SH-SY5Y (cell line): ENCODE data around the gene VWDE.

Experiments used
- GATA2 ChIP-seq: IDR thresholded peaks from 2 replicates; pipeline ENCODE4 v1.6.1; 2011; ENCODE audit warnings: mild to moderate bottlenecking, low read depth, low read length
- GATA3 ChIP-seq: IDR thresholded peaks from 2 replicates; pipeline ENCODE4 v1.6.1; 2011; ENCODE audit warnings: low read depth, mild to moderate bottlenecking, low read length, moderate library complexity

VWDE gene

DNA sequence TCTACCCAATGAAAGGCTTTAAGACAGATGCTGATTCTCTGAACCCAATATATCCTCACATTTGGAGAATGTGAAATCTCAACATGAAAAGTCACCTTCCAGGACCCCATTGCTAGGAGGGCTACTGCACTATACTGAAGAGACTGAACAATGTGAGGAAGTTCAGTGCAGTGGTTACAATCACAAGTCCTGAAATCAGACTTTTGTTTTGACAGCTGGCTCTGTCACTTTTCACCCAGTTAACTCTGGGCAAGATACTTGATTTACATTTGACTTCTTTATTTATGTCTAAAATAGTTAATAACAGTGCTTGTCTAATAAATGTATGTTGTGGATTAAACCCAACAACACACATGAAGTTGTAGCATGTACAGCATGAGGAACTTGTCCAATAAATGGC lies 14.8 kb upstream of the VWDE start:
- TF ChIP-seq GATA3, result no peak
- TF ChIP-seq GATA2, result no peak

DNA sequence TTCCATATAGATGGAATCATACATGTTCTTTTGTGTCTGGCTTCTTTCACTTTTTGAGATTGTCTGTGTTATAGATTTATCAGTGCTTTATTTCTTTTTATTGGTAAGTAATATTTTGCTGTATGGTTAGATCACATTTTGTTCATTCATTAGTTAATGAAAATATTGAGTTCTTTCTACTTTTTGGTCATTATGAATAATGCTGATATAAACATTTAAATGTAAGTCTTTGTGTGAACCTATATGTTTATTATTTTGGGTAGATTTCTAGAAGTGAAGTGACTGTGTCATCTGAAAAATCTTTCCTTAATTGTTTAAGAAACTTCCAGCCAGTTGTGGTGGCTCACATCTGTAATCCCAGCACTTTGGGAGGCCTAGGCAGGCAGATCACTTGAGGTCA lies 11.4 kb upstream of the VWDE start:
- TF ChIP-seq GATA3 (no peak), GATA2 (no peak)

DNA sequence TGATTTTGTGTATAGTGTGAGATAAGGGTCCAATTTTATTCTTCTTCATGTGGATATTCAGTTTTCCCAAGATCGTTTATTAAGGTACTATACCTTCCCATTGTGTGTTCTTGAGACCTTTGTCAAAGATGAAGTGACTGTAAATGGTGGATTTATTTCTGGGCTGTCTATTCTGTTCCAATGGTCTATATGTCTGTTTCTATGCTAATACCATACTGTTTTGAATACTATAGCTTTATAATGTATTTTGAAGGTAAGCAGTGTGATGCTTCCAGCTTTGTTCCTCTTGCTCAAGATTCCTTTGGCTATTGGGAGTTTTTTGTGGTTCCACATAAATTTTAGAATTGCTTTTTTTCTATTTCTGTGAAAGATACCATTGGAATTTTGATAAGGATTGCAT lies 8.7 kb upstream of the VWDE start:
- no peak for TF ChIP-seq GATA2
- no peak for TF ChIP-seq GATA3

- TF ChIP-seq GATA2, result no peak
- no peak for TF ChIP-seq GATA3
Observed at GRCh38 chr7:12410523-12410922, 6.9 kb upstream of the VWDE start.

DNA sequence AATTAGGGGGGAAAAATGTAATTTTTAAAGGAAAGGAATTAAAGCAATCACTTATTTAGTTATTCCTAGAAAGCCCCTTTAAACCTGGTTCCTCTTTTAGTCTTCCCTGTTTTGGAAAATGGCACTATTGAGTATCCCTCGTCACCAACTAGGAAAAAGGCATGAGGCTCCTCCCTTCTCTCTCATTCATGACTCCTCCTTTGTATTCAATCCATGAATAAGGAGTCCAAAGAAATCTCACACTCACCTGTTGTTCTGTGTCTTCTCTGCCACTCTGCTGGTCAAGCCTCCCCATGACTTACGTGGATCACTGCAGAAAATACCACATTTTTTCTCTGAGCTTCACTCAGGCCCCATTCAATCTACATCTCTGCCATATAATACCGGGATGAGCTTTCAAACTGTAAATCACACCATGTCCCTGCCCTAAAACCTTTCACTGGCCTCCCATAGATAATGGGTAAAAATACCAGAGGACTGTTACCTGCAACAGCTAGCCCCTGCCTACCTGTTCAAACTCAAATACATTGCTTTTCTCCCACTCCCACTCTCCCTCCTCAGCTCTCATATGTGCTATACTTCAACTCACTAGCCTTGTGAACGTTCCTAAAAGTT lies 5.5 kb upstream of the VWDE start:
- TF ChIP-seq GATA3, result no peak
- no peak for TF ChIP-seq GATA2

GRCh38 chr7:12402365-12402725 lies 1.3 kb downstream of the VWDE start:
- TF ChIP-seq GATA3 (no peak), GATA2 (no peak)

DNA sequence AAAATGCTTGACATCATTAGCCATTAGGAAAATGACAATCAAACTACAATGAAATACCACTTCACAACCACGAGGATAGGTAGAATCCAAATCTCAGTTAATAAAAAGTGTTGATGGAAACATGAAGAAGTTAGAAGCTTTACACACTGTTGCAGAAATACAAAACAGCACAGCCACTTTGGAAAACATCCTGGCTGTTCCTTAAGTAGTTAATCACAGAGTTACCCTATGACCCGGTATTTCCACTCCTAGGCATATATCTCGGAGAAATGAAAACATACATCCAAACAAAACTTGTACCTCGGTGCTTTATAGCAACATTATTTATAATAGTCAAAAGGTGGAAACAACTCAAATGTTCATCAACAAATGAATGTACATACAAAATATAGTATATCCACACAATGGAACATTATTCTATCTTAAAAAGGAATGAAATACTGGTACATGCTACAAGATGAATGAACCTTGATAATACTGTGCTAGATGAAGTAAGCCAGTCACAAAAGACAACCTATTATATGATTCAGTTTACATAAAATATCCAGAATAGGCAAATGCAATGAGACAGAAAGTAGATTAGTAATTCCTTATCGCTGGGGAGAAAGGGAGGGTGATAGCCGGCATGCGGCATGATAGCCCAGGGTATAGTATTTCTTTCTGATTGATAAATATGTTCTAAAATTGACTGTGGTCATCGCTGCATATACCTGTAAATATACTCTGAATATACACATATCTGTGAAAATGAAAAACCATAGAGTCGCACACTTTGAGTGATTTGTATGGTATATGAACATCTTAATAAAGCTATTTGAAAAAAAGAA lies 1.9 kb downstream of the VWDE start:
- TF ChIP-seq GATA3 (no peak), GATA2 (no peak)

- TF ChIP-seq GATA2 (no peak), GATA3 (no peak)
Observed at GRCh38 chr7:12398186-12398585, 5.5 kb downstream of the VWDE start.

DNA sequence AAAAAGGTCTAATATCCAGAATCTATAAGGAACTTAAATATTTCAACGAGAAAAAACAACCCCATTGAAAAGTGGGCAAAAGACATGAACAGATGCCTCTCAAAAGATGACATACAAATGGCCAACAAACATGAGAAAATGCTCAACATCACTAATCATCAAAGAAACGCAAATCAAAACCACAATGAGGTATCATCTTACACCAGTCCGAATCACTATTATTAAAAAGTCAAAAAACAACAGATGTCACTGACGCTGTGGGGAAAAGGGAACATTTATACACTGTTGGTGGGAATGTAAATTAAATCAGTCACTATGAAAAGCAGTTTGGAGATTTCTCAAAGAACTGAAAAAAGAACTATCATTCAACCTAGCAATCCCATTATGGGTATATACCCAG lies 6.0 kb downstream of the VWDE start:
- TF ChIP-seq GATA2, result no peak
- TF ChIP-seq GATA3, result no peak

DNA sequence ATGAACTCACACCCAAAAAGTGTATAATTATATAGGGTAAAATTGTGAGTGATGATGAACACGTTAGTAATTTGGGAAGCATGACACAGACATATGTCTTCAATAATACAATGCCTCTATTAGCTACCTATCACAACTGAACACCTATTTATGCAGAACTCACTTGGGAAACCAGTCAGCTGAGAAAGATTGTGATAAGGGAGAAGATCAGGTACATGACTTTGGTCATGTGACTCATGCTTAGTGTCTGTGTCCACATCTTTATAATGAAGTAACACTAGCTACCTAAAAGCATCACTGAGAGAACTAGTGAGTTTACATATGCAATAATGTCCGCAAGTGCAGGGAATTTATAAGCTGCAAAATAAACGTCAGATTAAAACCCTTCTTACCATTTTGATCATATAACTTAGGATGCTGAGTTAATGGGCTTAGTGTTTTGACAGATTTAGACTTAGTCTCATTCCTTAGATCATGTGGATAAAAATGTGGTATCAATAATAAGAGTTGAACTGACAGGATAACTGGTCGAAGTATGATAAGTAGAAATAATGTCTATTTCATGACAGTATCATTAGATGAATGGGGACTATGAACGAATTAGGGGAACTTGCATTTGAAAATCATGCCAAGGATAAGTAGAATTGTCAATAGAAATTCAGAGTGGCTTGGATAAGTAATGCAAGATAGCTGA lies 11.6 kb downstream of the VWDE start:
- no peak for TF ChIP-seq GATA3
- TF ChIP-seq GATA2, result no peak

- no peak for TF ChIP-seq GATA2
- TF ChIP-seq GATA3, result no peak
Observed at GRCh38 chr7:12389089-12389700, 14.5 kb downstream of the VWDE start.

DNA sequence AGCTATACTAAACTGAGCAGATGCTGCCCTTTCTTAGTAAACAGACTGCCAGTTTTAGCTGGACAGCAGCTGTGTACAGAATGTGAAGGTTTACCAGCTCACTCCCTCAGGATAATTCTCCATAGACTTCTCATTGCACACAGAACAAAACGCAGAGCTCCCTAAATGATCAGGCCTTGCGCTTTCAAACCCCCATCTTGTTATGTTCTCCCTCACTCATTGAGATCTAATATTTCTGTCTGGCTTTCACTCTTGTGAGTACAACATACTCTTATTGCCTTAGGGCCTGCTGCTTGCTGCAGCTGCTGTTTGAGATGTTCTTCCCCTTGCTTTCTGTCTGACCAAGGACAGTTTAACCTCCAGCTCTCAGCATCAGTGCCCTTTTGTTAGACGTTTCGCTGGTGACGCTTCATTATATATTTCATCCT lies 17.3 kb downstream of the VWDE start:
- TF ChIP-seq GATA2, result no peak
- TF ChIP-seq GATA3, result no peak

DNA sequence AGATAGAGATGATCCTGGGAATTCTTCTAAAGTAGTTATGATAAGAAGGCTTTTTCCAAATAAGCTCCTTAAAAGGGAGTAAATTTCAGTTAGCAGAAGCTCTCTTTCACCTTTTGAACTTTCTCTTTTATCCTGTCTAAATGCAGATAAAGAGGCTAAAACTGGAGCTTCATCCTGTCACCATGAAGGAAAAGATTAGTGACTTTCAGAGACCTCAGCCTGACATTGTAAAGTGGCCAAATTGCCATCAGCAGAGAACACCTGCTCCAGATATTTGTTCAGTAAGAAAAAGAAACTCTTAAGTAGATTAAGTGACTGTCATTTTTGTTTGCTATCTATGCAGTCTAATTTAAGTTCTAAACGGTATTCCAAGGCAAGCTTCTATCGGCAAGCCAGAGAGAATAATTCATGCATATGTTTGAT lies 18.3 kb downstream of the VWDE start:
- TF ChIP-seq GATA2 (no peak), GATA3 (no peak)

DNA sequence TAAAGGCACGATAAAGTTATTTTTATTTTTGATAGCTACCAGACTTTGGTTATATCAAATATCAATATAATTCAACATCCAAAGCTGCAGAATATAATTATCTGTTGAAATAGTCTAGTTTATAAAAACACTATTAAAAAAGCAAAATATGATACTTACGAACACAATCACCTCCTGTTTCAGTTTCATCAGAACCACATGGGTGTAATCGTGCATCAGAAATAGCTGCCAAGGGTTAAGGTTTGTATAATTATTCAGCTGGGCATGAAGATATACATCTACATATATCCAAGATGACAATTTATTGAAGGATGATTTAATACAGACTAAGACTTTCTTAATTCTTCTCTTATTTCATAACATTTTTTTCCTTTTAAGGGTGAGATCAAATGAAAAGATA lies 20.3 kb downstream of the VWDE start:
- TF ChIP-seq GATA3 (no peak), GATA2 (no peak)
